A549 treated with CORT108297 at 1 μM for 4 hours (cell line): ENCODE data around the gene CEP170. TPM values are rescaled to one million over a fixed set of nuclear protein-coding genes. Genes with fewer than 3 reads are reported as not detected.

Source experiments
- total RNA-seq: library from RNA; stranded (reverse); fragments of 200-300 nt; extraction: Qiagen RNA extraction; gene quantifications from 5 replicates; pipeline ENCODE4 v1.2.3, GENCODE V29; 2022

CEP170 gene
- total RNA-seq = 24.0 to 37.9 TPM (median 27.7 TPM) in 5 replicates

DNA sequence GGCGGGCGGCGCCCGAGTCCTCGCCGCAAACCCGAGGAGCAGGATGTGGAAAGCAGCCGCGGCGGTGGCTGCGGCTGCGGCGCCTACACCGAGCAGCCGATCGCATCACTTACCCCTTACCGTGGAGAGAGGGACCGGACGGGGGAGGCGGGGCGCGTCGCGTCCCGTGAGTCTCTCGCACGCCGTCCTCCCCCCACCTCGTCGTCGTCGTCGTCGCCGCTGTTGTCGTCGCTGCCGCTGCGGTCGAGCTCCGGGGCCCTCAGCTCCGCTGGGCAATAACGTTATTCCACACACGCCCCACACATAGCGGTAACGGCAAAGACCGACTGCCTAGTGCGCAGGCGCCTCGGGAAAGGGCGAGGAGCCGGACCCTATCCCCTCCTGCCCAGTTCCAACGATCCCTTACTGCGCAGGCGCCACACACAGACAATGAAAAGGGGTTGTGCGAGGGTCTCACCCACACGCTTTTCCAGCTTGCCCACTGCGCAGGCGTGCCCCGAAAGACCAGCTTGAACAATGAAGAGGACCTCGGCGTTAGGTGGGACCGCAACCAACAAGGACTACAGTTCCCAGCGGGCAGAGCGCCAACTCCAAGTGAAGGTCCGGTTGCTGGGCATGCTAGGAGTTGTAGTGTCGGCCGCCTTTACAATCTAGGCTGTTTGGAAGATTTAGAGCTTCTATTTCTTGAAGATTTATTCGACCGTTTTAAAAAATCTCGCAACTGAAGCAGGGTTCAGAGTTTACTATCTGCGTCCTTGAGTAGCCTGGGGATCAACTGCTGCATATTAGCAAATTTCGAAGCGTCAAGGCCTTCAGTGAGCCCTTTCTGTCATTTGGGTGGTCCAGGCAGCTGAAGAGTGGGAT lies at the start of gene CEP170:
Gene CEP170 (minus strand): TSS at position 355 of the 864 bp plus-strand sequence. CDS start 30,001 bp downstream, outside the sequence.

GRCh38 chr1:243255791-243256512 lies 871 bp upstream of the CEP170 start, which contains the start of gene SDCCAG8:
SDCCAG8 (plus strand) TSS chr1:243256041; CDS start chr1:243256174, 133 bp downstream.

Other genes starting within 250 kb of the CEP170 start
- gene SDCCAG8, start 760 bp upstream of the CEP170 start, total RNA-seq = 35.7 to 48.3 TPM (median 46.6 TPM) in 5 replicates